GM19193 (cell line): ENCODE measurements around the gene SLC35D1.

Experiments
- POLR2A ChIP-seq: IDR thresholded peaks from 4 replicates; pipeline ENCODE4 v1.6.1; 2011; ENCODE audit not compliant: insufficient read depth, insufficient read length; ENCODE audit errors: extremely low read depth

SLC35D1 gene

GRCh38 chr1:67058761-67059160 lies 4.8 kb upstream of the SLC35D1 start:
- no peak for TF ChIP-seq POLR2A

GRCh38 chr1:67058242-67058641 lies 4.3 kb upstream of the SLC35D1 start:
- no peak for TF ChIP-seq POLR2A

- no peak for TF ChIP-seq POLR2A
These were observed 488 bp downstream of the SLC35D1 start for GRCh38 chr1:67053535-67053784.

DNA sequence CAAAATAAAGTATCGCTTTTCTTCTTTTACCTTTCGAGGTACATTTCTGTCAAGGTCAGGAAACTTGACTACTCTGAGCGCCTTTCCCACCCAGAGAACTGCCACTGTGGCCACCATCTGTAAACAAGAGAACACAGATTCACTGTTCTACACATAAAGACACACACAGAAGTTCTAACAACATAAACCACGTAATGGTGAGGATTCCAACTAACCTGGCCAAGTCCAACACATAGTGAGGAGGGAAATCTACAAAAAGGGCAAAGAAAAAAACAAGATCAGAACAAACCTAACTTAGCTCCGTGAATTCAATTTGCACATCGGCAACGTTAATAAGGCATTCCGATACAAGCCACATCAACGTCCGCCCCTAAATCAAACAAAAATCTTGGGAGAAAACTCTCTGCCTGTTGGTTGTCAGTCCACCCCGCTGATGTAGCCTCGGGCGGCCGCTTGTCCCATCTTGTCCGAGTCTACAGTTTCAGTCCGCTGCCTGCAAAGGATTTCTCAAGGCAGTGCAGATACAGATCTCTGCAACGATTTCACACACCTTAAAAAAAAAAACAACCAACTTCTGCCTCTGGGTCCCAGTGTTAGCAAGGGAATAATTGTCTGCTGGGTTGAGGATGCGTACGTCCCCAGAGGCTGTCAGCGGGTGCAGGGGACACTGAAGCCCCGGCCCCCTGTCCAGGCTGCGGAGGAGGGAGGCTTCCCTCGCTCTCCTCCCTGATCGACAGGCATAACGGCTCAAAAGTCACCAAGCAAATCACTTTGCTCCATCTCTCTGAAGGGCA lies 1.0 kb downstream of the SLC35D1 start:
- TF ChIP-seq POLR2A = no peak

DNA sequence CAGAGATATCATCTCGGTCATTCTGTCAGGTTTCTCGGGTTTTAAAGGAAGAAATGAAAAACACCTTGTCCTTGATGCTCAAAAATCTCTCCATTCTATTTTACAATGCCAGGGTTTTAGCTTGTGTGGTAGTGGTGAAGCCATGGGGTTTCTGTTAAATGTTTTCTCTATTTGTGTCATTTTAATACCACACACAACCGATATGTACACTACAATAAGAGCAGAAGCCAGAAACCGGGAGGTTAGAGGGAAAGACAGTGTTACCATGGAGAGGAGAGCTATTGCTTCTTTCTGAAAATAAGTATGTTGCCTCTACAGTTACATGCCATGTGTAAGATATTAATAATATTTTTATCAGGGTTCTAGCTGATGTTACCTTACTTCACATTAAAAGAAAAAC lies 2.8 kb downstream of the SLC35D1 start:
- TF ChIP-seq POLR2A = no peak

DNA sequence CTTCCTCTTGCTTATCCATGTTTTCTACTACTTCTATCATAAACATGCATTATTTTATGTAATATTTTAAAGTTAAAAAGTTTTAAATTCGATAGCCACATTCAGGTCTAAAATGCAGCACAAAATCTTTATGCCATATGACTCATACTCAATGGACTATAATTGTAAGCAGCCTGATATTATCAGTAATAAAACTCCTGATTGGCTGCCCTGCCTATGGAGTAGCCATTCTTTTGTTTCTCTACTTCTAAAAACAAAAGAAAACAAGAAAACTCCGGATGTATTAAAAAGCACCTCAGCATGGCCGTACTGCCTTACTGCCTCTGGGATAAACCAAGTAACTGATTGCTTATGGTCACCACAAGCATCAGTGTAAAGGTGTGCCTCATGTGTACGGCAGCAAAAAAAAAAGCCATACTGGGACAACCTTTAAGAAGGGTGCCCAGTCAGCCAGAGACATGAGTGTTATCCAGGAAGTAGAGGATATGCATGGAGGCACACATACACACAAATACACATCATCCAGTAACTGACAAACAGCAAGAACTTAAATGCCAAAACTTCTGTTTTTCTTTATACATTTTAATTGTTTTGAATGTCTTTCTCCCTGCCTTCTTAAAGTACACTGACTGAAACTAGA lies 9.2 kb downstream of the SLC35D1 start:
- no peak for TF ChIP-seq POLR2A

GRCh38 chr1:67043366-67043765 lies 10.6 kb downstream of the SLC35D1 start:
- no peak for TF ChIP-seq POLR2A

GRCh38 chr1:67041841-67042503 lies 12.0 kb downstream of the SLC35D1 start:
- TF ChIP-seq POLR2A = no peak

DNA sequence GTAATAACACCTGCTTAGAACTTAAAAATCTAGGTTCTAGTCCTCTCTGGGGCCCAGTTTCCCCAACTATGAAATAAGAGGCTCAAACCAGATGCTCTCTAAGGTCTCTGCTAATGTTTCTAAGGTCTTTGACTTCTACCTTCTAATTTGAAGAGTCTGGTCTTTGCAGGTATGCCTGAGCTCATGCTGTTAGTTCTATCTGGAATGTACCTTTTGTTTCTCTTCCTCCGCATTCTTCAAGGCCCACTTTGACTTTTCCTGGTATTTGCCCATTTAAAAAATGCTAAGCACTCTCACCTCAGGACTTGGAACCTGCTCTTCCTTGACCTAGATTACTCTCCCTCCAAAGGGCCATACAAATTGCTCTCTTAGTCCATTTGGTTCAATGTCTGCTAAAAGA lies 13.5 kb downstream of the SLC35D1 start:
- no peak for TF ChIP-seq POLR2A

DNA sequence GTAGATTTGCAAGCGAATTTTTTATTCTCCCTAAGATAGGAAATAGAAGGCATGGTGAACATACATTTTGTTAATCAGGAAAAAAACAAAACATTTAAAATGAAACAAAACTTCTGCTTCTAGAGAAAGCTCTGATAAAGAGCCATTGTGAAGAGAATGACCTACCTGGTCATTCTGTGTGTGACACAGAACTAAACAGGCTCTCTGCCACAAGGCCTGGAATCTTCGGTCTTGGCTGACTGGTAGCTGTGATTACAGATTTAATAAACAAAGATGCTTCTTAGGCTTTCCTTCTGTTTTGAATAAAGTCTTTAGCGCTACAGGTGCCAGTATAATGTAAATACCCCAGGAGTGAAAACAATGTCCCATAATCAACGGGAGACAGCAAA lies 22.1 kb downstream of the SLC35D1 start:
- no peak for TF ChIP-seq POLR2A

GRCh38 chr1:67031121-67031858 lies 22.7 kb downstream of the SLC35D1 start:
- no peak for TF ChIP-seq POLR2A

- no peak for TF ChIP-seq POLR2A
These were observed 24.5 kb downstream of the SLC35D1 start for GRCh38 chr1:67029472-67029871.

- TF ChIP-seq POLR2A = no peak
These were observed 33.2 kb downstream of the SLC35D1 start for GRCh38 chr1:67020765-67021164.

GRCh38 chr1:67020304-67020703 lies 33.6 kb downstream of the SLC35D1 start:
- no peak for TF ChIP-seq POLR2A

GRCh38 chr1:67019600-67020136 lies 34.3 kb downstream of the SLC35D1 start:
- no peak for TF ChIP-seq POLR2A

DNA sequence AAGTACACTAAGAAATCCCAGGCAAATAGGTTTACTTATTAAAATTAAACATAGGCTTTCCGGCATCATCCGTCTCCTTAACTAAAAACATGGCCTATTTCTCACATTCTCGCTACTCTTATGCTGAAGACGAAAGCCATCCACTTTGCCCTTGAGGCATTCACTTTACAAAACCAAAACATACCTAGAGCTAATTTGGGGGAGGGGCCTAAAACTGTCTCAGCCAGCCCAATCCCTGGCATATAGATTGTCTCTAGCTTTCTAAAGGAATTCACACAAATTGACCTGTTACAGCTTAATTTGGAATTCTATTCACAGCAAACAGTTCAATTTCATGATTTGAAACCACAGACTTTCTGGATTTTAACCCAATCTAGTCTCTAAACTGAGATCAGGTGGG lies 34.8 kb downstream of the SLC35D1 start:
- TF ChIP-seq POLR2A = no peak

DNA sequence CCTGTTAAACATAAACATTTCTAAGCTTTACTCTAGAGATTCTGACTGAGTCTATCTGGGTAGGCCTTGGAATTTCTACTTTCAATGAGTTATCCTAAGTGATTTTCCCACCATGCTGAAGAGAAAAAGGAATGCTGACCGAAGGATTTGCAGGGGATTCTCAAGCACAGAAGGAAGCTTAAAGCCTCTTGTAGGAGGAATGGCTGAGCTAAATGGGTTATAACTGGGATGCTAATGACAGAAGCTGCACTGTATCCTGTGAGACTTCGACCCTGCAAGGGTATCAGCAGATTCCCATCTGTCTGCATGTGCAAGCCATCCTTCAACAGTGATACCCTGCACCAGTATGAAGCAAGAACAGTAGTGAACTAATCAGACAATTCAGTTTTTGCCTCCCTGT lies 35.4 kb downstream of the SLC35D1 start:
- TF ChIP-seq POLR2A = no peak
